OCI-LY1 (cell line): ENCODE data around the gene ADGRV1.

Experiments
- H2AFZ ChIP-seq: fragments of 200-600 bp; sonication (generic), shearing (Covaris generic); 2 replicates; pipeline ENCODE4 v1.6.0; 2014; ENCODE audit warnings: antibody characterized with exemption, mild to moderate bottlenecking, low read length
- H3F3A ChIP-seq: fragments of 200-600 bp; sonication (generic), shearing (Covaris generic); 2 replicates; pipeline ENCODE4 v1.6.0; 2014; ENCODE audit warnings: mild to moderate bottlenecking, antibody characterized with exemption, low read length, moderate library complexity; ENCODE audit not compliant: insufficient read depth
- H3K27ac ChIP-seq: fragments of 200-600 bp; sonication (generic); 2 replicates; pipeline ENCODE4 v1.5.1; 2014; ENCODE audit warnings: low read length, mixed run types, mild to moderate bottlenecking, low read depth; ENCODE audit not compliant: poor library complexity, severe bottlenecking
- H3K27me3 ChIP-seq: fragments of 200-600 bp; sonication (generic); 2 replicates; pipeline ENCODE4 v1.6.0; 2014; ENCODE audit warnings: antibody characterized with exemption, mild to moderate bottlenecking, low read length, moderate library complexity; ENCODE audit not compliant: insufficient read depth
- H3K36me3 ChIP-seq: fragments of 200-600 bp; sonication (generic); 2 replicates; pipeline ENCODE4 v1.6.1; 2014; ENCODE audit warnings: mild to moderate bottlenecking, antibody characterized with exemption, low read length, moderate library complexity, mixed read lengths; ENCODE audit not compliant: insufficient read depth
- H3K4me1 ChIP-seq: fragments of 200-600 bp; sonication (generic); 2 replicates; pipeline ENCODE4 v1.5.1; 2014; ENCODE audit warnings: mild to moderate bottlenecking, low read length, moderate library complexity; ENCODE audit not compliant: insufficient read depth, severe bottlenecking
- H3K4me2 ChIP-seq: fragments of 200-600 bp; sonication (generic), shearing (Covaris generic); 2 replicates; pipeline ENCODE4 v1.6.1; 2014; ENCODE audit warnings: low read length
- H3K4me3 ChIP-seq: fragments of 200-600 bp; sonication (generic); 2 replicates; pipeline ENCODE4 v1.5.1; 2014; ENCODE audit warnings: low read length, low read depth, mild to moderate bottlenecking, mixed read lengths; ENCODE audit not compliant: poor library complexity, severe bottlenecking
- H3K79me2 ChIP-seq: fragments of 200-600 bp; shearing (Covaris generic); 2 replicates; pipeline ENCODE4 v1.6.1; 2016; ENCODE audit warnings: mixed run types, low read length, mixed read lengths; ENCODE audit not compliant: insufficient read depth
- H3K9ac ChIP-seq: fragments of 200-600 bp; sonication (generic), shearing (Covaris generic); 2 replicates; pipeline ENCODE4 v1.6.1; 2014; ENCODE audit warnings: mild to moderate bottlenecking, low read length, mixed read lengths
- H3K9me2 ChIP-seq: fragments of 200-600 bp; sonication (generic), shearing (Covaris generic); 2 replicates; pipeline ENCODE4 v1.6.1; 2014; ENCODE audit warnings: low read depth, mild to moderate bottlenecking, low read length, mixed read lengths
- H3K9me3 ChIP-seq: fragments of 200-600 bp; shearing (Covaris generic); 2 replicates; pipeline ENCODE4 v1.6.1; 2014; ENCODE audit warnings: low read length, mixed read lengths
- H4K20me1 ChIP-seq: fragments of 200-600 bp; sonication (generic), shearing (Covaris generic); 2 replicates; pipeline ENCODE4 v1.6.0; 2016; ENCODE audit warnings: mild to moderate bottlenecking, low read length; ENCODE audit not compliant: insufficient read depth
- CTCF ChIP-seq: fragments of 200-600 bp; sonication (generic), shearing (Covaris generic); IDR thresholded peaks from 2 replicates; pipeline ENCODE4 v1.5.1; 2017; ENCODE audit warnings: mild to moderate bottlenecking, antibody characterized with exemption, low read length, moderate library complexity, mixed read lengths
- EZH2 ChIP-seq: fragments of 200-600 bp; sonication (generic), shearing (Covaris generic); IDR thresholded peaks from 2 replicates; pipeline ENCODE4 v1.8.0; 2017; ENCODE audit warnings: borderline replicate concordance, mixed run types, mild to moderate bottlenecking, antibody characterized with exemption, low read length, moderate library complexity, mixed read lengths

ADGRV1 gene

GRCh38 chr5:91027405-91028139 is 469.0 kb downstream of the ADGRV1 start:
- no peaks in the 10 kb centered on the region for H3K9me2 ChIP-seq
- H3K79me2 ChIP-seq: no peaks in the 10 kb centered on the region
- no peak overlapping the region for H3K9ac ChIP-seq
- H3K4me2 ChIP-seq: no peak overlapping the region
- H2AFZ ChIP-seq: no peak overlapping the region
- H3K4me1 ChIP-seq: no peaks in the 10 kb centered on the region
- H3K27ac ChIP-seq: no peak overlapping the region
- no peak for TF ChIP-seq CTCF
- no peak for TF ChIP-seq EZH2
- no peaks in the 10 kb centered on the region for H3F3A ChIP-seq
- H4K20me1 ChIP-seq: no peaks in the 10 kb centered on the region
- no peaks in the 10 kb centered on the region for H3K36me3 ChIP-seq
- H3K4me3 ChIP-seq: no peak overlapping the region
- no peaks in the 10 kb centered on the region for H3K9me3 ChIP-seq
- no peaks in the 10 kb centered on the region for H3K27me3 ChIP-seq

GRCh38 chr5:91028499-91028956 is 469.9 kb downstream of the ADGRV1 start:
- Histone ChIP-seq H2AFZ (no peak overlapping the region), H3K36me3 (no peaks in the 10 kb centered on the region), H4K20me1 (no peaks in the 10 kb centered on the region), H3K27me3 (no peaks in the 10 kb centered on the region), H3K27ac (no peak overlapping the region), H3K79me2 (no peaks in the 10 kb centered on the region), H3F3A (no peaks in the 10 kb centered on the region), H3K4me3 (no peak overlapping the region), H3K4me2 (no peak overlapping the region), H3K9me2 (no peaks in the 10 kb centered on the region), H3K9me3 (no peaks in the 10 kb centered on the region), H3K4me1 (no peaks in the 10 kb centered on the region), H3K9ac (no peak overlapping the region)
- TF ChIP-seq EZH2 (no peak), CTCF (no peak)

- no peaks in the 10 kb centered on the region for H3K79me2 ChIP-seq
- H3F3A ChIP-seq: no peaks in the 10 kb centered on the region
- TF ChIP-seq EZH2 (no peak), CTCF (no peak)
- no peak overlapping the region for H3K27ac ChIP-seq
- H3K9me3 ChIP-seq: no peaks in the 10 kb centered on the region
- no peak overlapping the region for H3K4me2 ChIP-seq
- no peaks in the 10 kb centered on the region for H3K27me3 ChIP-seq
- H3K4me1 ChIP-seq: no peaks in the 10 kb centered on the region
- no peaks in the 10 kb centered on the region for H4K20me1 ChIP-seq
- H2AFZ ChIP-seq: no peak overlapping the region
- no peaks in the 10 kb centered on the region for H3K9me2 ChIP-seq
- H3K36me3 ChIP-seq: no peaks in the 10 kb centered on the region
- no peak overlapping the region for H3K9ac ChIP-seq
- no peak overlapping the region for H3K4me3 ChIP-seq
Measured at GRCh38 chr5:91030521-91031401, 472.2 kb downstream of the ADGRV1 start.
